Liver (tissue), 3 donors: Measurements from ENCODE around the gene SRSF5.

Source experiments
- ATF3 ChIP-seq: IDR thresholded peaks from 2 replicates; pipeline ENCODE4 v1.6.1; 2016; ENCODE audit warnings: antibody characterized with exemption
- CTCF ChIP-seq: fragments of 150-350 bp; IDR thresholded peaks from 2 replicates; pipeline ENCODE4 v1.5.1; 2017; ENCODE audit warnings: improper control_type of control experiment, low read depth, low read length; ENCODE audit not compliant: missing input control
- EGR1 ChIP-seq, 2 donors: IDR thresholded peaks; 2 replicates each; pipeline ENCODE4 v1.6.1; 2016 to 2018; ENCODE audit warnings: antibody characterized with exemption in 2 of 2, low read depth in 2 of 2
- FOXA1 ChIP-seq: IDR thresholded peaks from 2 replicates; pipeline ENCODE4 v1.6.1; 2016; ENCODE audit warnings: antibody characterized with exemption
- GABPA ChIP-seq, 2 donors: IDR thresholded peaks in 1 of 2; conservative IDR thresholded peaks in 1 of 2; 2 replicates each; pipeline ENCODE4 v1.6.1; 2016; ENCODE audit warnings: antibody characterized with exemption in 2 of 2, mild to moderate bottlenecking in 1 of 2, moderate library complexity in 1 of 2
- MAX ChIP-seq: IDR thresholded peaks from 2 replicates; pipeline ENCODE4 v1.6.1; 2016; ENCODE audit warnings: antibody characterized with exemption
- RAD21 ChIP-seq, 2 donors: IDR thresholded peaks; 2 replicates each; pipeline ENCODE4 v1.6.1; 2016; ENCODE audit warnings: antibody characterized with exemption in 2 of 2, mild to moderate bottlenecking in 2 of 2
- REST ChIP-seq: IDR thresholded peaks from 2 replicates; pipeline ENCODE4 v1.6.1; 2016; ENCODE audit warnings: antibody characterized with exemption, mild to moderate bottlenecking
- TAF1 ChIP-seq: conservative IDR thresholded peaks from 2 replicates; pipeline ENCODE4 v1.6.1; 2016; ENCODE audit warnings: antibody characterized with exemption, mild to moderate bottlenecking
- YY1 ChIP-seq: IDR thresholded peaks from 2 replicates; pipeline ENCODE4 v1.6.1; 2016; ENCODE audit warnings: antibody characterized with exemption, mild to moderate bottlenecking
- ZBTB33 ChIP-seq: IDR thresholded peaks from 2 replicates; pipeline ENCODE4 v1.6.1; 2016; ENCODE audit warnings: antibody characterized with exemption
- donor health status: healthy.
- donor health status: healthy.

GRCh38 chr14:69766984-69767368, at the start of gene SRSF5:
- TF ChIP-seq CTCF (no peak), FOXA1 (no peak), ATF3 (peak; percentile 75), YY1 (peak; percentile 93), ZBTB33 (peak; percentile 97), TAF1 (peak; percentile 98), MAX (peak; percentile 79), RAD21 (IDR thresholded peaks at IDR 0.05) (no peak), GABPA (IDR thresholded peaks at IDR 0.05 in 1 of 2, conservative IDR thresholded peaks at IDR 0.05 in 1 of 2) (peak; percentile 93 to 96), REST (peak; percentile 85), EGR1 (IDR thresholded peaks at IDR 0.05; ENCODE audit: low read depth in 2 of 2) (peak in 1 of 2 donors; percentile 72)
